Endothelial cell of umbilical vein (primary cell): Measurements from ENCODE around the gene ST6GALNAC2.

Experiments used
- CTCF ChIP-seq, 2 donors: IDR thresholded peaks; 1 replicate in 1 of 2; 2 replicates in 1 of 2; pipeline ENCODE4 v1.5.1; 2011; ENCODE audit warnings: low read length in 2 of 2, mild to moderate bottlenecking in 2 of 2, moderate library complexity in 2 of 2, control low read depth in 1 of 2, inconsistent platforms in 1 of 2, low read depth in 1 of 2; ENCODE audit not compliant: insufficient read depth in 1 of 2; ENCODE audit errors: extremely low read depth in 1 of 2
- EZH2 ChIP-seq: IDR thresholded peaks from 2 replicates; pipeline ENCODE4 v1.6.1; 2012; ENCODE audit warnings: borderline replicate concordance, low read depth, mild to moderate bottlenecking, moderate library complexity, low read length, inconsistent platforms; ENCODE audit not compliant: severe bottlenecking
- GATA2 ChIP-seq: IDR thresholded peaks from 2 replicates; pipeline ENCODE4 v1.7.0; 2011; ENCODE audit warnings: low read depth, mild to moderate bottlenecking, moderate library complexity, mixed read lengths, low read length; ENCODE audit not compliant: insufficient read length, insufficient read depth
- JUN ChIP-seq: IDR thresholded peaks from 2 replicates; pipeline ENCODE4 v1.6.1; 2011; ENCODE audit warnings: borderline replicate concordance, low read depth; ENCODE audit not compliant: insufficient read length, insufficient read depth
- MAX ChIP-seq: IDR thresholded peaks from 2 replicates; pipeline ENCODE4 v1.6.1; 2011; ENCODE audit not compliant: insufficient read depth, insufficient read length
- MYC ChIP-seq: IDR thresholded peaks from one replicate; pipeline ENCODE4 v1.6.1; 2011; ENCODE audit warnings: mild to moderate bottlenecking, low read depth, low read length
- POLR2A ChIP-seq: IDR thresholded peaks from 2 replicates; pipeline ENCODE4 v1.6.1; 2012; ENCODE audit warnings: low read depth, mild to moderate bottlenecking, control low read depth, low read length
- POLR2AphosphoS5 ChIP-seq: IDR thresholded peaks from 2 replicates; pipeline ENCODE4 v1.6.1; 2012; ENCODE audit warnings: low read depth, mild to moderate bottlenecking, control low read depth, low read length, moderate library complexity; ENCODE audit not compliant: insufficient read depth

GRCh38 chr17:76529224-76530094 is 56.2 kb downstream of the ST6GALNAC2 start:
- TF ChIP-seq CTCF (IDR thresholded peaks at IDR 0.05; ENCODE audit: extremely low read depth in 1 of 2, insufficient read depth in 1 of 2, low read depth in 1 of 2, low read length in 2 of 2) (no peak), GATA2 (no peak), POLR2A (no peak), MAX (no peak), POLR2AphosphoS5 (no peak), EZH2 (no peak), MYC (no peak), JUN (no peak)
